GM18519 (cell line): ENCODE data around the gene S100A9.
"Not testable (repeated sequence)": the region's sequence is repeated elsewhere in the genome, so short reads cannot be mapped to it uniquely, and the experiment has no call there.

Experiments
- ATAC-seq: cut with Tn5 transposase; IDR thresholded peaks from one replicate; pipeline ENCODE4 v1.9.1; 2021; ENCODE audit warnings: mild to moderate bottlenecking, moderate library complexity; ENCODE audit not compliant: unreplicated experiment, low FRiP score

S100A9 gene

DNA sequence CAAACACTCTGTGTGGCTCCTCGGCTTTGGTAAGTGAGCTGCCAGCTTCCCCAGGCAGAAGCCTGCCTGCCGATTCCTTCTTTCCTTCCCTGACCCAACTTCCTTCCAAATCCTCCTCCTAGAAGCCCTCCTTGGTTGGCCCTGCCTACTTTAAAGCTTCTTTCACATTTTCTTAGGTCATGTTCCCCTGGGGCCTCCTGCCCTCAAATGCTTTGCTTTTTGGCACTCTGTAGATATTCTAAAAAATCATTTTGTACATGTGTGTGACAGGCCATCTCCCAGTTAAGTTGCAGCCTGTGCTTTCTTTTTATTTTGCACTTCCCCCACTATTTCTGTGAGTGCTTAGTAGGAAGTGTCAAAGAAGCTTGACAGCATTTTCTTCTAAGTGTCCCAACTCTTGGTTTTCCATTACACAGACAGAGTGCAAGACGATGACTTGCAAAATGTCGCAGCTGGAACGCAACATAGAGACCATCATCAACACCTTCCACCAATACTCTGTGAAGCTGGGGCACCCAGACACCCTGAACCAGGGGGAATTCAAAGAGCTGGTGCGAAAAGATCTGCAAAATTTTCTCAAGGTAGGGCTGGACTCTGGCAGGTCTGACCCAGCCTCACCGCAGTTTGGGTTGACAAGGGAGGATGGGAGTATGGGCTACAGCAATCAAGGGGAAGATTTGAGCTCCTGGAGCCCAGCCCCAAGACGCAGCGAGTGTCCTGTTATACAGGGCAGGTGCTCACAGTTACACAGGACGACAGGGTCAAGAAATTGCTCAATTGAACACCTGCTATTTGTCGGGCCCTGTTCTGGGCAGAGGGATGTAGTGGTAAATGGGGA is at the start of gene S100A9:
TSS of gene S100A9 (plus strand) at position 2 of the 838 bp plus-strand sequence. CDS start at position 432, 430 bp downstream.
- ATAC-seq, result no peak

DNA sequence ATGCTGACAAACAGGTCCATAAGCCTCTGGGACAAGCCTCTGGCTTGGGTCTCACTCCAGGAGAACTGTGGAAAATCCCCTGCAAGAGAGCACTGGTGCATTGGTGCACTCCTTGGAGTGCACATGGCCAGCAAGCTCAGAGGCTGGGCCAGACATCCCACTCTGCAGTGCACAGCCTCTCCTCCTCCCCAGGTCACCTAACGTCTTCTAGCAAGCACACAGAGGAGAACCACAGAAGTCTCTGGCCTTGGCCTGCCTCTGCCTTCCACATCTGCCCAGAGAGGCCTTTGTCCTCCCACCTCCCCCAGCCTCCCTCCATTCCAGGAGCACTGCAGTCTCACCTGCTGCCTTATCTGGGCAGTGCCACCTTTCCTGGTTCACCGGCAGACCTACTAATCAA is 49.1 kb upstream of the S100A9 start:
- no peak for ATAC-seq

DNA sequence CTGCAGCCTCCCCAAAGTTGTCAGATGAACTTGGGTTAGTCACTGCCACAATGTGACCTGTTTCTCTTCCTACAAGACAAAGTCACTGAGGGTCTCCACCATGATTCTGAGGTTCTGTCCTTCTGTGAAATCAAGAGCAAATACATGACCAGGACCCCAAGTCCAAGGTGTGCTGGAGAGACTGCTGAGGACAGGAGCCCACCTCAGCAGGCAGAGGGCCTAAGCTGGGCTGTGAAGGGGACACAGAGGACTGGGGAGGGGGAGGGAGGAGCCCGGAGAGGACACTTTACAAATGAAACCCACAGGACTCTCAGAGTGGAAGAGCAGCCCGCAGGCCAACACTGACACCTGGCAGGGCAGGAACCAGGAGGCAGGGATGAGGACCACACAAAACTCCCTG is 48.2 kb upstream of the S100A9 start:
- ATAC-seq, result no peak

DNA sequence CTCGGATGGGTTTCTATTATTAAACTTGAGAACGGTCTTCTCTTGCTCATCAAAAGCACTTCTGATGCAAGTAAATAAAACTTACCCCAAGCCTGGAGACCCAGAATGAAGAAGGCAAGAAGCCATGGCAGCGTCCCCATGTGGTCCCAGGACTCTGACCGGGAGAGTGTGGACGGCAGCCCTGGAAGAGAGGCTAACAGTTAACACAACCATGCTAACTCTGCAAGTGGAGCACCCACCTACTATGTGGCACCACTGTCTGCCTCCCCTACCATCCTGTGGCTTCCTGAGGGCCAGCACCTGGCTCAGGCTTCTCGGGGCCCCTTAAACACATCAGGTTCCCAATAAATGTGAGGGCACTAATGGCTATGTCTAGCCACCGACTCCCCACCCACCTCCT is 47.1 kb upstream of the S100A9 start:
- no peak for ATAC-seq

DNA sequence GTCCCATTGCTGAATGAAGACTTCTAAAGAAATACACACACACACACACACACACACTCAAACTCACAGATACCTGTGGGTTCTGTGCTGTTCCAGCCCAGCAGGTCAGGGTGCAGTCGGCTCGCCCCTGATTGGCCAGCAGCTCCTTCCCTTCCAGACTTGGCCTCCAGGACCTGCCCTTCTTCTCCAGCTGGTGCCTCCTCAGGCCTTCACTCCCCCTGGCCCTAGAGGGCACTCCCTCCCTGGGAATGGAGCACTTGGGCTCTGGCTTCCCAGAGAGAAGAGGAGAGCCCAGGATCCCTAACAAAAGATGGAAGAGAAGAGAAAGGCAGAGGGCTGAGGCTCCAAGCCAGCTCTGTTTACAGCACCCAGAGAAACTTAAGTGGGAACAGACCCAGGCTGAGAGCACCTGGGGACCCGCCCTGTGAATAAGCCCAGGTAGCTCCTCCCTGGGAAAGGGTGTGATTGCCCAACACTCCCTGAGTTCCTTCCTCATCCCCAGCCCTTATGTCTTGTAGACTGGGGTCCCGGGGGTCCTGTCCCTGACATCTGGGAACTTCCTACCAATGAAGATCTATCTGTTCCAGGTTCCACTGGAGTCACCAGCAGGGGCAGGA is 45.0 kb upstream of the S100A9 start, which contains the start of gene PGLYRP3:
TSS of gene PGLYRP3 (minus strand) at position 383 of the 617 bp plus-strand sequence. CDS start 2,287 bp downstream, outside the sequence.
- ATAC-seq, result no peak

DNA sequence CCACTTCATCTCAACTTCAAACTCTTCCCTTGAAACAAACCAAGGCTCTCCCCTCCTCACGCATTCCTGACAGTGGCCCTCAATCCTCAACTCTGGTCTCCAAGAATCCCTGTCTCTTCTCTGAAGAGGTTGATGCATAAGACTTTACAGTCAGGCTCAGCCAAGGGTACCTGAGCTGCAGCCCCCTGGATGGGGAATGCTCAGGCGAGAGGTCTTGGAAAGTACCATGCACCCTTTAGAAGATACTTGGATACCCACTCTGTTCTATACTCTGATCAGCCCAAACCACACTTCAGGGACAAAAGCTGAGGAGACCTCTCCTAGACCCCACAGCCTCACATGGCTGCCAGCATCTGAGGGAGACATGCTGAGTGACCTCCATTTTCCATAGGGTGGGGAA is 44.4 kb upstream of the S100A9 start:
- ATAC-seq, result no peak

DNA sequence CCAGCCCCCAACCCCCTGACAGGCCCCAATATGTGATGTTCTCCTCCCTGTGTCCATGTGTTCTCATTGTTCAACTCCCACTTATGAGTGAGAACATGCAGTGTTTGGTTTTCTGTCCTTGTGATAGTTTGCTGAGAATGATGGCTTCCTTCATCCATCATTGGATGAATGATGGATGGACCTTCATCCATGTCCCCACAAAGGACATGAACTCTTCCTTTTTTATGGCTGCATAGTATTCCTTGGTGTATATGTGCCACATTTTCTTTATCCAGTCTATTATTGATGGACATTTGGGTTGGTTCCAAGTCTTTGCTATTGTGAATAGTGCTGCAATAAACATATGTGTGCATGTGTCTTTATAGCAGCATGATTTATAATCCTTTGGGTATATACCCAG is 43.3 kb upstream of the S100A9 start:
- ATAC-seq, result not testable (repeated sequence)

DNA sequence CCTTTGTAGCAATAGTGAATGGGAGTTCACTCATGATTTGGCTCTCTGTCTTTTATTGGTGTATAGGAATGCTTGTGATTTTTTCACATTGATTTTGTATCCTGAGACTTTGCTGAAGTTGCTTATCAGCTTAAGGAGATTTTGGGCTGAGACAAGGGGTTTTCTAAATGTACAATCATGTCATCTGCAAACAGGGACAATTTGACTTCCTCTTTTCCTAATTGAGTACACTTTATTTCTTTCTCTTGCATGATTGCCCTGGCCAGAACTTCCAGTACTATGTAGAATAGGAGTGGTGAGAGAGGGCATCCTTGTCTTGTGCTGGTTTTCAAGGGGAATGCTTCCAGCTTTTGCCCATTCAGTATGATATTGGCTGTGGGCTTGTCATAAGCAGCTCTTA is 41.6 kb upstream of the S100A9 start:
- not testable (repeated sequence) for ATAC-seq

DNA sequence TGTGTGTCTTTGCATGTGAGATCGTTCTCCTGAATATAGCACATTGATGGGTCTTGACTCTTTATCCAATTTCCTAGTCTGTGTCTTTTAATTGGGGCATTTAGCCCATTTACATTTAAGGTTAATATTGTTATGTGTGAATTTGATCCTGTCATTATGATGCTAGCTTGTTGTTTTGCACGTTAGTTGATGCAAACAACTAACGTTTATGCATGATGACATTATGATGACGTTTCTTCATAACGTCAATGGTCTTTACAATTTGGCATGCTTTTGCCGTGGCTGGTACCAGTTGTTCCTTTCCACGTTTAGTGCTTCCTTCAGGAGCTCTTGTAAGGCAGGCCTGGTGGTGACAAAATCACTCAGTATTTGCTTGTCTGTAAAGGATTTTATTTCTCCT is 39.5 kb upstream of the S100A9 start:
- ATAC-seq, result not testable (repeated sequence)

DNA sequence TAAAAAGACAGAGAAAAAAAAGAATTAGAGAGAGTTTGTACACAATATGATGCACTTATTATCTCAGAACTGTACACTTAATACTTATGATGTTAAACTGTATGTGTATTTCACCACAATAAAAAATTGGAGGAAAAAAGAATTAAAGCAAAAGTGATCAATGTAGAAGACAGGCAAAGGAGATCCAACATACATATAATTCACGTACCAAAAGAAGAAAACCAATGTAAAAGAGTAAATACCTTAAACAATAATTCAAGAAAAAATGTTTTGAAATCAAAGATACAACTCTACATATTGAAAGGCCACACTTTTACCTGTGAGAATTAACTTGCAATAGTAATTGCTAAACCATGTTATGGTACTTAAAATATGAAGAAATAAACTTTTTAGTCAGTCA is 35.1 kb upstream of the S100A9 start:
- ATAC-seq, result no peak

DNA sequence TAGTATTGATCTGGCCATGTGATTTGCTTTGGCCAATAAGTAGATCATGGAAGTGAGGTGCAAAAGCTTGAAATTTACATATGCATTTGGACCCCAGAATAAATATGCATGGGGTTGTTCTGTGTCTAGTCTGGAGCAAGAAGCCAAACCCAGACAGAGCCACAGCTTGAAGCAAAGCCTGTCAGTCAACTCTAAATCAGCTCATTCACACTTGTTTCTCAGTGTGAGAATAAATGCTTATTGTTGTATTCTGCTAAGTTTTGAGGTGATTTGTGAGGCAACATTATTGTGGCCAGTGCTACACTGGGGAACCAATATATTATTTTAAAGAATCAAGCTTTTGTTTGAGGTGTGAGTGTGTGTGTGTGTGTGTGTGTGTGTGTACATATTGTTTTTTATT is 32.7 kb upstream of the S100A9 start:
- ATAC-seq, result no peak

DNA sequence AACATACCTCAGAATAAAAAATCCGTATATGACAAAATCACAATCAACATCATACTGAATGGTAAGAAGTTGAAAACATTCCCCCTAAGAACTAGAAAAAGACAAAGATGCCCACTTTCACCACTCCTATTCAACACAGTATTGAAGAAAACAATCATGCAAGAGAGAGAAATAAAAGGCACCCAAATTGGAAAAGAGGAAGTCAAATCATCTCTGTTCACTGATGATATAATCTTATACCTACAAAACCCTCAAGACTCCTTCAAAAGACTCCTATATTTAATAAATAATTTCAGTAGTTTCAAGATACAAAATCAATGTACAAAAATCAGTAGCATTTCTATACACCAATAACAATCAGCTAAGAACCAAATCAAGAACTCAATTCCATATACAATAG is 23.8 kb upstream of the S100A9 start:
- no peak for ATAC-seq

DNA sequence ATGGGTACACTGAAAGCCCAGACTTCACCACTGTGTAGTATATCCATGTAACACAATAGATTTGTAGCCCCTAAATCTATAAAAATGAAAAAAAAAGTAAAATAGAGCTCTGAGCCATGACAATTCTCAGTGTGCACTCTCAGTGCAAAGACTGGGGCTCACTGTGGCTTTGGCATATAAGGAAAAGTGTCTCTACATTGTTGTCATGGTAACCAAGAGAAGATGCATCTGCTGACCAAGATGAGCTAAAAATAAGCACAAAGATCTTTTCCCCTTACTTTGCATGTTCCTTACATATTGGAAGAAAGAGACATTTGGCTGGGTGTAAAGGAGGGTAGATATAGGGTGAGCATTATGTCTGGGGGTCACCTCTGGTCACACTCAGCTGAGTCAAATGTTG is 21.0 kb upstream of the S100A9 start:
- no peak for ATAC-seq

DNA sequence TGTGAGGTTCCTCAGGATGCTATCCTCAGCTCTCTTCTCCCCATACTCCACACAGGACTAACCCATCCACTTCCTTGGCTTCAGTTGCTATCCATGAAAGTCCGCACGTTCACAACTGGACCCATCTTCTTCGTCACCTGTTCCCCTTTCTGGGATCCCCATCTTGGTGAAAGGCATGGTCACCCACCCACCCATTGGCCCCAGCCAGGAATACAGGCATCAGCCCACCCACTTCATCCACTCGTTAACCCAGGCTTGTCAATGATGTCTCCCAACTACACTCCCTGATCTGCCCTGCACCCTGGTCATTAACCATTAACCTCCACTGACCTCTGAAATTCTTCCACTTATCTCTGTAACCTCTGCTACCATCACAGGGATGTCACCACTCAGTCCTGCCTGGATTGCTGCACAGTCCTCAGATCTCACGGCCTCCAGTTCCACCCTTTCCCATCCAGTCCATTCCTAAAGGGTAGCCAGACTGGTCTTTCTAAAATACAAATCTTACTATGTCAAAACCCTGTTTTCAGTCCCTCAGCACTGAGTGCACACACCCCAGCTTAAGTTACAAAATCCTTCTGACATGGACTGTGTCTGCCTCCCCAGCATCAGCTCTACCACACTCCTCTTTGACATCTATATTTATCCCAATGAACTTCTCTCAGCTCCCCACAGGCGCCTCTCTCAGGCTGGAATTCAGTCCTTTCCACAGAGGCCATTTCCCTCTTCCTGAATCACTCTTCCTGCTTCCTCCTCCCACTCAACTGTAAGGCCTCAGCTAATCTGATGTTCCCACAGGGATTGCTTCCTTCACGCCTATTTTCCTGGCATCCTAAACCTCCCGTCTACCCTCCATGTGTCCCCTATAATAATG is 19.4 kb upstream of the S100A9 start:
- no peak for ATAC-seq

DNA sequence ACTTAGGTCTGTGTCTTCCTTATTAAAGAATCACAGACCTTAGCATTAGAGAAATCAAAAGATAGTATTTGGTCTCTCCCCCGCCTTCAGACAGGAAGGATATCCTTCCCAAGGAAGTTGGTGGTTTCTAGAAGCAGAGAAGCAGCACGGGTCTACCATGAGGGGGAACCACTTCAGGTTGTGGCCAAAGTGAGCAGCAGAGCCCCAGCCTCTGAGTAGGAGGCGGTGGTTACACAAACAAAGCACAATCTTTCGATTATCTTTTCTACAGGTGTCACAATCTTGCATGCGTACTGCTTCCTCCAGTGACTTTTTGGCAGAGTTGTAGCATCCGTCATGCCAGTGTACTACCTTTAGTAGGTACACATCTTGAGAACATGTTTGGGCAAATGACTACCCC is 17.9 kb upstream of the S100A9 start:
- no peak for ATAC-seq

DNA sequence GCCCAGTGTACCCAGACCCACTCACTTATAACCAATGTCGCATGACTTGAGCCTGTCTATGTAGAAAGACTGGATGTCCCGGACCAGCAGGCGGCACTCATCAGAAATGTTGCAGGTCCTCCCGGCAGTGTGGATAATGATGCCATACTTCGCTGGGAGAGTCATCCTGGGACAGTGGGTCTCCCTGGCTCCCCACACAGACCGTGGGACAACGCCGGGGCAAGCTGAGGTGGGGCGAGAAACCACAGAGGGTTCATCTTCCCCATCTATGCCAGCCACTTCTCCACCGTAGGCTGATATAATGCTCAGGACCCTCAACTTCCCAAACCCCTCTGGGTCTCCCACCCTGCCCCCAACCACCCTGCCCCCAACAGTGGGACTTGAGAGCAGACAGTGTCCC is 17.3 kb upstream of the S100A9 start:
- ATAC-seq, result no peak

DNA sequence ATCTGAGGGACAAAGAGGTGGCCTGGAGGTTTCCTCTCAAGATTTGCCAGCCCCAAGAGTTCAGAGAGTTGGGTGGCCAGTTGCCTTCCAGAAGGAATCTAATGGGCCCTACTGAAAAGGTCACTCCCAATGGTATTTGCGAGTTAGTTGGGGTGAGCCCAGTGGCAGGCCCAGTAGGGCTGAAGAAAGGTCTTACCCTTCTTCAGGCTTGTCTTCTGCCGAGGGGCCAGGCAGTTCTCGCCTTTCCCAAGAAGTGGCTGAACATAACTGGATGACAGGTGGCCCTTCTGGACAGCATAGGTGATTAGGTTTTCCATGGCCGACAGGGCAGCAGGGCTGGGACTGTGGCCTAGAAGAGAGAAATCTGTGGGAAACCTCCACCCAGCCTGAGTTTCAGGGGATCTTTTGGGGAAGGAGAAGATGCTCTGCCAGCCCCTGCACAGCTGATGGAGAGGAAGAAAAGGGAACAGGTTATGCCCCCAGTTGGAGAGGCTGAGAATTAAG is 16.2 kb upstream of the S100A9 start:
- no peak for ATAC-seq

DNA sequence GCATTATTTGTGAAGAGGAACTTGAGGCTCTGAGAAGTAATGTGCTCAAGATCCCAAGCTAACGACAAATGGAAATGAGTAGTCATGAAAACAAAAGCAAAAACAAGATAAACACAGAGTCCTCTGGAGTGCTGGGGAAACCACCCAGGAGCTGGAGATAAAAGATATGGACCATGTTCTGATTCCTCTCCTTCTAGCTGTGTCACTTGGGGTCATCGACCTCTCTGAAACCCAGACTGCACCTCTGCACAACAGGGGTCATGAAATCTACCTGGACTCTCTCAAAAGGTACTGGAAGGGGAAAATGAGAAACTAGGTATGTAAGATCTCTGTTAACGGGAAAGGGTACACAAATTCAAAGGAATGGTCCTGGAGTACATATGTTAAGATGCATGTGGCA is 15.5 kb upstream of the S100A9 start:
- ATAC-seq, result no peak

DNA sequence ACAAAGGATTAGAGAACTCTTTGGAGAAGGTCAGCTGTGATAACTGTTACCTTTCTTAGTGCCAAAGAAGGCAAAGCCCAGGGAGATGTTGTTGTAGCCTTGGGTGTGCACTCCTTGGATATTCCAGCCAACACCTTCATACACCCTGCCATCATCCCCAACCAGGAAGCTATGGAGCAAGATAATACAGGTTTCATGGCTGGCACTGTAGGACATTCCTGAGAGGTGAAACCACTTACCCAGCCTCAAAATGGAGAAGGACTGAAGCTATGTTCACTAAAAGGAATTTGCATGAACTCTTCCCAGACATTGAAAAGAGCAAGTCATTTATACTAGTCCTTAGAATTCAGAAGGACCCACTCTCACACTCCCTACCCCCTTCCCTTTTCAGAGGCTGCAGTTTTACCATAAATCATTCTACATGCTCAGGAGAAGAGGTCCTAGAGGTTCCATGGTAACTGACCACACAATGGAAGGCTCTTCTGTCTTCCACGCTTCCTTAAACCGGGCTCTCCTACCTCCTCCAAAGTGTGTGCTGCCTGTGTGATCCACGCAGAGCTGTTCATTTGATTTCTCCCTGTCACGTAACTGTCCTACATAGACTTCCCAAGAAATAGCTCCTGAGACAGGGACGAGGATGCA is 14.5 kb upstream of the S100A9 start:
- no peak for ATAC-seq
